ENCODE measurements around the gene SOD1. TPM values are rescaled to one million over a fixed set of nuclear protein-coding genes. Genes with fewer than 3 reads are reported as not detected.

The SOD1 gene
- total and polyA plus RNA-seq, 2 of the 8 experiments (the other 6 are each of a cell fraction or from before 2014, with no cell fraction given): 192 to 226 TPM

- H3K36me3 ChIP-seq (ENCODE audit: control insufficient read depth in 2 of 4, insufficient read depth in 4 of 4, low read length in 3 of 4): no peaks in the 10 kb centered on the region
- H2AK5ac ChIP-seq (ENCODE audit: low read depth, low read length): no peak overlapping the region
- H3K9ac ChIP-seq (replicated peaks in 1 of 4; ENCODE audit: extremely low read depth in 1 of 4, low read depth in 3 of 4, low read length in 3 of 4): no peak overlapping the region
- H3K18ac ChIP-seq (ENCODE audit: extremely low read depth, low read length): no peak overlapping the region
- H3K4me2 ChIP-seq (ENCODE audit: insufficient read depth in 1 of 2, low read depth in 2 of 2, low read length in 2 of 2): no peak overlapping the region
- DNase-seq (ENCODE audit: low read depth in 1 of 2, low spot score in 2 of 2) (no peak), FAIRE-seq (no peak)
- no peak overlapping the region for H4K91ac ChIP-seq (replicated peaks; ENCODE audit: insufficient read length, low read length)
- H3K79me1 ChIP-seq (ENCODE audit: low read depth, low read length): no peaks in the 10 kb centered on the region
- WGBS, 2 experiments (ENCODE audit: extremely low coverage in 1 of 2, insufficient coverage in 1 of 2, insufficient read length in 1 of 2, insufficient replicate concordance in 2 of 2, low coverage in 1 of 2, low lambda C conversion rate in 2 of 2, missing lambda C conversion rate in 1 of 2): 81% methylated on average over 3 of the region's 3 CpGs; no CpG with 5 or more reads in 1 of the 2 experiments
- H3K9me3 ChIP-seq (ENCODE audit: insufficient read depth in 2 of 2, low read depth in 1 of 2, low read length in 1 of 2): no peaks in the 10 kb centered on the region; a peak in 1 of 4 replicates
- no peaks in the 10 kb centered on the region for H3K4me1 ChIP-seq (replicated peaks in 1 of 4; ENCODE audit: control insufficient read depth in 3 of 4, insufficient read depth in 4 of 4, low read length in 3 of 4)
- no peak for TF ChIP-seq CTBP2 (IDR thresholded peaks at IDR 0.05; ENCODE audit: borderline replicate concordance, insufficient read depth, insufficient read length, low read length)
- H3K79me2 ChIP-seq (ENCODE audit: control insufficient read depth in 1 of 2, insufficient read depth in 2 of 2, low read length in 2 of 2): no peaks in the 10 kb centered on the region
- H4K20me1 ChIP-seq (replicated peaks in 1 of 2; ENCODE audit: control insufficient read depth in 1 of 2, insufficient read depth in 2 of 2, low read length in 2 of 2): no peaks in the 10 kb centered on the region
- H2BK5ac ChIP-seq (ENCODE audit: low read depth, low read length): no peak overlapping the region
- H2BK12ac ChIP-seq (ENCODE audit: low read depth, low read length): no peak overlapping the region
- CTCF ChIA-PET (ENCODE audit: partially characterized antibody): interaction anchor here (0.9 to 2.4 kb wide), 11 partner anchors 11 to 525 kb away, joined by 3 to 14 read pairs (median 5); no protein-coding TSS in a partner anchor
- no peak overlapping the region for H3K56ac ChIP-seq (replicated peaks; ENCODE audit: insufficient read length, low read depth, low read length)
- no peak overlapping the region for H3K4me3 ChIP-seq (ENCODE audit: extremely low read depth in 1 of 4, insufficient read depth in 2 of 4, low read depth in 3 of 4, low read length in 4 of 4)
- no peak overlapping the region for H3K27ac ChIP-seq (ENCODE audit: low read depth, low read length)
- no peak overlapping the region for H2BK20ac ChIP-seq (ENCODE audit: low read length)
- no peak overlapping the region for H2BK120ac ChIP-seq (replicated peaks; ENCODE audit: low read depth, low read length)
- no peak overlapping the region for H3K4ac ChIP-seq (replicated peaks; ENCODE audit: insufficient read length, low read depth, low read length)
- POLR2A ChIA-PET (ENCODE audit: partially characterized antibody): no interaction called here
- no peaks in the 10 kb centered on the region for H3K23me2 ChIP-seq (ENCODE audit: low read depth, low read length)
- H2BK15ac ChIP-seq (ENCODE audit: low read length): no peak overlapping the region
- H4K8ac ChIP-seq (ENCODE audit: extremely low read depth, insufficient read depth, low read length): no peak overlapping the region
- no peak overlapping the region for H4K5ac ChIP-seq (ENCODE audit: insufficient read length, low read depth, low read length)
- no peak overlapping the region for H3K14ac ChIP-seq (ENCODE audit: insufficient read length)
- no peaks in the 10 kb centered on the region for H3K27me3 ChIP-seq (replicated peaks in 1 of 4; ENCODE audit: control insufficient read depth in 3 of 4, extremely low read depth in 1 of 4, insufficient read depth in 3 of 4, low read length in 3 of 4)
- no peak overlapping the region for H2AFZ ChIP-seq (ENCODE audit: low read length)
- H3K23ac ChIP-seq (ENCODE audit: insufficient read length): no peak overlapping the region
These were observed 35.3 kb upstream of the SOD1 start for GRCh38 chr21:31624181-31624580.
